ENCODE measurements around the gene TMEM38B. TPM values are rescaled to one million over a fixed set of nuclear protein-coding genes. Genes with fewer than 3 reads are reported as not detected.

The TMEM38B gene
- total RNA-seq, 1 donor from 2014 or later, result 34.5 TPM

DNA sequence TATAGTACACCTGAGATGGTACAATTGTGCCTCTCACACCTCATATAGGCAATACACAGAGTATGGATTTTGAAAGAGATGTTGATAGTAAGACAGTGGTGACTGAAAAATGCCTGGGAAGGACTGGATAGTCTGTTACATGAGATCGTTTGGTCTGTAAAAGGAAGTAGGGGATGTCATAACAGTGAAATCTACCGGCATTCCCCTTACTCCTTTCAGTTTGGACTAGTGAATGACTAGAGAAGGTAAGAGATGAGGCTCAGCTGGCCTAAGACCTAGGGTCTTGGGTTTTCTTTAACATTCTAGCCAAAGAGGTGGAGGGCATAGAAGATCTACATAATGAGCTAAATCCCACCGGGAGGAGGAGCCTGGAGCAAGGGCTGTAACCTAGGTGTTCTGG, 24.0 kb upstream of the TMEM38B start:
- Histone ChIP-seq H3K4me3 (ENCODE audit: low read depth, low read length) (no peak overlapping the region), H3K27me3 (ENCODE audit: control insufficient read depth, insufficient read depth, low read length) (peaks cover 4% of the 10 kb centered on the region), H3K36me3 (ENCODE audit: control insufficient read depth, insufficient read depth, low read length) (no peaks in the 10 kb centered on the region)
- TF ChIP-seq, protein P1, sequence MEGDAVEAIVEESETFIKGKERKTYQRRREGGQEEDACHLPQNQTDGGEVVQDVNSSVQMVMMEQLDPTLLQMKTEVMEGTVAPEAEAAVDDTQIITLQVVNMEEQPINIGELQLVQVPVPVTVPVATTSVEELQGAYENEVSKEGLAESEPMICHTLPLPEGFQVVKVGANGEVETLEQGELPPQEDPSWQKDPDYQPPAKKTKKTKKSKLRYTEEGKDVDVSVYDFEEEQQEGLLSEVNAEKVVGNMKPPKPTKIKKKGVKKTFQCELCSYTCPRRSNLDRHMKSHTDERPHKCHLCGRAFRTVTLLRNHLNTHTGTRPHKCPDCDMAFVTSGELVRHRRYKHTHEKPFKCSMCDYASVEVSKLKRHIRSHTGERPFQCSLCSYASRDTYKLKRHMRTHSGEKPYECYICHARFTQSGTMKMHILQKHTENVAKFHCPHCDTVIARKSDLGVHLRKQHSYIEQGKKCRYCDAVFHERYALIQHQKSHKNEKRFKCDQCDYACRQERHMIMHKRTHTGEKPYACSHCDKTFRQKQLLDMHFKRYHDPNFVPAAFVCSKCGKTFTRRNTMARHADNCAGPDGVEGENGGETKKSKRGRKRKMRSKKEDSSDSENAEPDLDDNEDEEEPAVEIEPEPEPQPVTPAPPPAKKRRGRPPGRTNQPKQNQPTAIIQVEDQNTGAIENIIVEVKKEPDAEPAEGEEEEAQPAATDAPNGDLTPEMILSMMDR (IDR thresholded peaks at IDR 0.05; ENCODE audit: insufficient read depth, low read length, severe bottlenecking), result no peak
- no peak for DNase-seq (ENCODE audit: low read depth)
- FAIRE-seq, result no peak

DNA sequence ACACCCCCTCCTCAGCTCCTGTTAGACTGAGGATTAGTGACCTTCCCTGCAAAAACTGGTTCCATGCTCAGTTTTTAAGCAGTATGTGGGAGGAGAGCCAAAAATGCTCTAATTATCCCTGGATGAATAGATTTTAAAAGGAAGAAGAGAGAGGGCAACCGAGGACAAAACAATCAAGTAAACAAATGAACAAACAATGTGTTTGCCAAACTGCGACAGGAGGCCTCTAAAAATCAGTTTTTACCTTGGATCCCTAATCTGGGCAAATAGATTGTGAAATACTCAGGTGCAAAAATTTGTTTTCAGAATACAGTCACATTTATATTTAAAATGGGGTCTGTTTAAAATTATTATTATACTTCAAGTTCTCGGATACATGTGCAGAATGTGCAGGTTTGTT, 23.6 kb upstream of the TMEM38B start:
- DNase-seq (ENCODE audit: low read depth) (no peak), FAIRE-seq (no peak)
- Histone ChIP-seq H3K36me3 (ENCODE audit: control insufficient read depth, insufficient read depth, low read length) (no peaks in the 10 kb centered on the region), H3K27me3 (ENCODE audit: control insufficient read depth, insufficient read depth, low read length) (peaks cover 4% of the 10 kb centered on the region), H3K4me3 (ENCODE audit: low read depth, low read length) (no peak overlapping the region)
- TF ChIP-seq, protein P1 (IDR thresholded peaks at IDR 0.05; ENCODE audit: insufficient read depth, low read length, severe bottlenecking), result no peak

DNA sequence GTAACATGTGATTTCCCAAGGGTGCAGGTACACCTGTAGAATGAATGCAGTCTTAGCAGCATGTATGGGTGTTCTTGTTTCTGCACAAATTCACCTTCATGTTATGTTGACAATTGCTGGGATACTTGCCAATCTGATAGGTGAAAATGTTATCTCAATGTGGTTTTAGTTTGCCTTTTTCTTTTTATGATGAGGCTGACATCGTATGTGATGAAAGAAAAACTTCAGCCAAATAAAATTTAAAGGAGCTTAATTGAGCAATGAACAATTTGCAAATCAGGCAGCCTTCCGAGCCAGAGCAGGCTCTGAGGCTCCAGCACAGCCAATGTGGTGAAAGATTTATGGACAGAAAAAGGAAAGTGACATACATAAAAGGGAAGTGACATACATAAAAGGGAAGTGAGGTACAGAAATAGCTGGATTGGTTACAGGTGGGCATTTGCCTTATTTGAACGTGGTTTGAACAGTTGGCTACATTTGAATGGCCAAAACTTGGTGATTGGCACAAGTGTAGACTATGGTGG, 21.6 kb upstream of the TMEM38B start:
- TF ChIP-seq, protein P1 (IDR thresholded peaks at IDR 0.05; ENCODE audit: insufficient read depth, low read length, severe bottlenecking), result no peak
- DNase-seq (ENCODE audit: low read depth) (no peak), FAIRE-seq (no peak)
- Histone ChIP-seq H3K36me3 (ENCODE audit: control insufficient read depth, insufficient read depth, low read length) (no peaks in the 10 kb centered on the region), H3K27me3 (ENCODE audit: control insufficient read depth, insufficient read depth, low read length) (peaks cover 4% of the 10 kb centered on the region), H3K4me3 (ENCODE audit: low read depth, low read length) (no peak overlapping the region)

DNA sequence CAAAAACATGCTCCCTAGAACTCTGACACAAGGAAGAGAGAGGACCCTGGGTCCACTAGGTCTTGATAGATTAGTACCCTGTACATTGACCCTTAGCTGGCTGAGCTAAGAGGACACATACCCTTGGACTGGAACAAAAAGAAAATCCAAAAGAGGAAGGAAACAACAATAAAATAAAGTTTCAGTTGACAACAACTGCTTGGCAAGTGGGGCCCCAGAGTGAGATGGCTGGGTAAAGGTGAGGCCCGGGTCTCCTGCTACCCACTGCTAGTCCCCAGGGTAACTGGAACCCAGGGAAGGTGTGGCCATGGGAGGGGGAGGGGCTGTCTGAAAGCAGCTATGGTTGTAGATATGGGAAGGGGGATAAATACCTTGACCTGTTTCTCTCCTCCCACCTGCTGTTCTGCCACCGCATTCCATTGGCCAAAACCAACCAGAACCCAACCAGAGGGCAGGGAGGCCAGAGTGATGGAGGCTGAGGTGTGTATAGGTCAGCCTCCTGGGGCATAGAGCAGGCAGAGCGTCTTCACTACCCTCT, 20.4 kb upstream of the TMEM38B start:
- H3K36me3 ChIP-seq (ENCODE audit: control insufficient read depth, insufficient read depth, low read length), result no peaks in the 10 kb centered on the region
- DNase-seq (ENCODE audit: low read depth) (no peak), FAIRE-seq (no peak)
- H3K4me3 ChIP-seq (ENCODE audit: low read depth, low read length), result no peak overlapping the region
- peaks cover 4% of the 10 kb centered on the region for H3K27me3 ChIP-seq (ENCODE audit: control insufficient read depth, insufficient read depth, low read length)
- TF ChIP-seq, protein P1 (IDR thresholded peaks at IDR 0.05; ENCODE audit: insufficient read depth, low read length, severe bottlenecking), result no peak

DNA sequence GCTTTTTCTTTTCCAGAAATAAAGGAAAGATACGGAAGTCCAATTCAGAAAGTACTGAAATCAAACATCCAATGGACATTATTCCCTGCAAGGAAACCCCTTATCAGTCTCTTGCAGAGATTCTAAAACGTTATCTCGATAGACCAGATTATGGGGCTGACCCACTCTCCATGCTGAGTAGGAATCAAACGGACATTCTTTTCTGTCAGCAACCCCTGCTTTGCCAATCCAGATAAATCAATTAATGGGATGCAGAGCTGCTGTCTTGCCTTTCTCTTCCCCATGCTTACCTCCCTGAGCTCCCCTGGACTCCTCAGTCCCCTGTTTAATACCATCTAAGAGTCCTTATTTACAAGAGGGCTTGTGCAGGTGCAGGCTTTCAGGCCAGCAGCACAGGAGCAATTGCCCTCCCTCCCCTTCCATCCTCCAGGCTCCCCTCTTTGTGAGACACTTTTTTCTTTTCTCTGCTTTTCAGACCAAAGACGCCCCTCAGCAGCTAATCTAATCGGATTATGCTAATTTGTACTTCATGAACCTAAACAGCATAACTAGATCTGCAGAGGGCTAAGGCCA, 17.9 kb upstream of the TMEM38B start:
- FAIRE-seq (no peak), DNase-seq (ENCODE audit: low read depth) (no peak)
- H3K36me3 ChIP-seq (ENCODE audit: control insufficient read depth, insufficient read depth, low read length), result no peaks in the 10 kb centered on the region
- no peaks in the 10 kb centered on the region for H3K27me3 ChIP-seq (ENCODE audit: control insufficient read depth, insufficient read depth, low read length)
- TF ChIP-seq, protein P1 (IDR thresholded peaks at IDR 0.05; ENCODE audit: insufficient read depth, low read length, severe bottlenecking), result no peak
- H3K4me3 ChIP-seq (ENCODE audit: low read depth, low read length), result no peak overlapping the region

DNA sequence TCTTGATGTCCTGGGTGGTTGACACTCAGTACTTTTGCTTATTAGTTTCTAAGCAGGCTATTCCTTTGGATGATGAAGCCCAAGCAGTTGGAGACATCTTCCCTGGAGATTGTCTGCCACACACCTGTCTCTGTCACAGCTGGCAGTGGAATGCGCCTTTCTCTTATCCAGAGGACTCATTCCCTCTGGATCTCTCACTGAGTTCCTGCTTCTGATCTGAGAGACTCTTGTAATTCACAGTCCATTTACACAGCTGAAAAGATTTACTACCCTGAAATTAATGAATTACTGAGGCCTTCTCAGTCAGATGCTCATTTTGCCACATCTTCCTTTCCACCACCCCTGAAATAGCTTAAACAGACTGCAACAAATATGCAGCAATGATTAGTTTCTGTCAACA, 16.2 kb upstream of the TMEM38B start:
- TF ChIP-seq, protein P1 (IDR thresholded peaks at IDR 0.05; ENCODE audit: insufficient read depth, low read length, severe bottlenecking), result no peak
- DNase-seq (ENCODE audit: low read depth) (no peak), FAIRE-seq (no peak)
- H3K36me3 ChIP-seq (ENCODE audit: control insufficient read depth, insufficient read depth, low read length), result no peaks in the 10 kb centered on the region
- no peak overlapping the region for H3K4me3 ChIP-seq (ENCODE audit: low read depth, low read length)
- no peaks in the 10 kb centered on the region for H3K27me3 ChIP-seq (ENCODE audit: control insufficient read depth, insufficient read depth, low read length)

All from bronchial epithelial cell (primary cell).